ENCODE measurements around the gene GATD1.

GATD1 gene

GRCh38 chr11:726278-727220 lies 50.7 kb downstream of the GATD1 start:
- DNase-seq = no peak

- no peak for DNase-seq
Observed at GRCh38 chr11:725624-726202, 51.6 kb downstream of the GATD1 start.

- DNase-seq = no peak
Observed at GRCh38 chr11:724778-725386, 52.4 kb downstream of the GATD1 start.

GRCh38 chr11:724049-724777 lies 53.1 kb downstream of the GATD1 start:
- no peak for DNase-seq

- peak in 1 of 2 experiments; percentile 50 for DNase-seq
Observed at GRCh38 chr11:723120-723883, 54.0 kb downstream of the GATD1 start.

- DNase-seq = no peak
Observed at GRCh38 chr11:722346-722811, 54.9 kb downstream of the GATD1 start.

- DNase-seq = no peak
Observed at GRCh38 chr11:721741-722345, 55.4 kb downstream of the GATD1 start.

GRCh38 chr11:721247-721740 lies 56.0 kb downstream of the GATD1 start:
- DNase-seq = no peak

- DNase-seq = no peak
Observed at GRCh38 chr11:720642-721246, 56.5 kb downstream of the GATD1 start.

GRCh38 chr11:720017-720641 lies 57.2 kb downstream of the GATD1 start:
- DNase-seq = no peak

GRCh38 chr11:719214-720016 lies 57.9 kb downstream of the GATD1 start:
- no peak for DNase-seq
